Measurements from ENCODE around the gene CITED1.

DNA sequence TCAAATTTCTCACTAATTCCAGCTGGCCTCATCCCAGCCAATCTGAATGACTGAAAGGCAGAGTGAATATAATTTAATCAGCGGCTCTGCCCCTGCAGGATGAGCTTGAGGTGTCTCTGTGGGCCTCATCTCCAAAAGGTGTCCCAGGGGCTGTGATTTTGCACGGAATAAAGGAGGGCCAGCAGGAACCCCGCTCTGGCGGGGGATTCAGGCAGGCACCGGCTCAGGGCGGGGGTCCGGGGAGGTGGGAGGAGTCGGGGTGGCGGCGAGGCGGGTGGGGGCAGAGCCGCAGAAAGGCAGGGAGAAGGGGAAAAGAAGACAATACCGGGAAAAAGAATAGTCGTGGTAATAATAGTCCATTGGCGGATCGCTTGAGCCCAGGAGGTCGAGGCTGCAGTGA is 50.9 kb downstream of the CITED1 start:
- TF ChIP-seq, protein P1, sequence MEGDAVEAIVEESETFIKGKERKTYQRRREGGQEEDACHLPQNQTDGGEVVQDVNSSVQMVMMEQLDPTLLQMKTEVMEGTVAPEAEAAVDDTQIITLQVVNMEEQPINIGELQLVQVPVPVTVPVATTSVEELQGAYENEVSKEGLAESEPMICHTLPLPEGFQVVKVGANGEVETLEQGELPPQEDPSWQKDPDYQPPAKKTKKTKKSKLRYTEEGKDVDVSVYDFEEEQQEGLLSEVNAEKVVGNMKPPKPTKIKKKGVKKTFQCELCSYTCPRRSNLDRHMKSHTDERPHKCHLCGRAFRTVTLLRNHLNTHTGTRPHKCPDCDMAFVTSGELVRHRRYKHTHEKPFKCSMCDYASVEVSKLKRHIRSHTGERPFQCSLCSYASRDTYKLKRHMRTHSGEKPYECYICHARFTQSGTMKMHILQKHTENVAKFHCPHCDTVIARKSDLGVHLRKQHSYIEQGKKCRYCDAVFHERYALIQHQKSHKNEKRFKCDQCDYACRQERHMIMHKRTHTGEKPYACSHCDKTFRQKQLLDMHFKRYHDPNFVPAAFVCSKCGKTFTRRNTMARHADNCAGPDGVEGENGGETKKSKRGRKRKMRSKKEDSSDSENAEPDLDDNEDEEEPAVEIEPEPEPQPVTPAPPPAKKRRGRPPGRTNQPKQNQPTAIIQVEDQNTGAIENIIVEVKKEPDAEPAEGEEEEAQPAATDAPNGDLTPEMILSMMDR (IDR thresholded peaks at IDR 0.05) = no peak
- TF ChIP-seq POLR2A (IDR thresholded peaks at IDR 0.05) = no peak
